AG04450 (cell line): ENCODE data around the gene MALRD1. TPM values are rescaled to one million over a fixed set of nuclear protein-coding genes. Genes with fewer than 3 reads are reported as not detected.

ENCODE experiments used
- CTCF ChIA-PET: fragments of 300-600, 350-600 bp; formaldehyde crosslinking; extraction: SDS; loops from one replicate; lab custom pipeline; 2022; ENCODE audit warnings: antibody characterized with exemption, inconsistent platforms; lab: Charles Lee
- POLR2A ChIA-PET: fragments of 350-600 bp; formaldehyde crosslinking; extraction: SDS; loops from one replicate; lab custom pipeline; 2021; ENCODE audit warnings: antibody characterized with exemption, inconsistent platforms; lab: Yijun Ruan, JAX
- DNase-seq: peaks from one replicate; pipeline ENCODE4 v3.0.0-alpha.2; 2011; ENCODE audit warnings: low read depth, low spot score
- H3K27ac ChIP-seq: one replicate; pipeline ENCODE4 v1.5.1; 2012; ENCODE audit warnings: low read depth, low read length, control low read depth
- H3K27me3 ChIP-seq: one replicate; pipeline ENCODE4 v1.6.0; 2012; ENCODE audit warnings: low read length; ENCODE audit not compliant: control insufficient read depth, insufficient read depth
- H3K4me3 ChIP-seq: 2 replicates; pipeline ENCODE4 v1.5.1; 2011; ENCODE audit warnings: mild to moderate bottlenecking, low read depth, low read length, control low read depth
- H3K9me3 ChIP-seq: 2 replicates; pipeline ENCODE4 v1.5.1; 2012; ENCODE audit warnings: low read length; ENCODE audit not compliant: control insufficient read depth, insufficient read depth
- CTCF ChIP-seq: IDR thresholded peaks from 2 replicates; pipeline ENCODE4 v1.5.1; 2011; ENCODE audit warnings: low read depth, low read length, control low read depth, inconsistent platforms
- polyA plus RNA-seq: library from polyadenylated mRNA; depleted of rRNA; stranded (reverse); fragments of >200 nt; gene quantifications from 2 replicates; pipeline ENCODE4 v1.2.3, GENCODE V29; 2011

The MALRD1 gene
- polyA plus RNA-seq, 1 experiment, result 2.4 TPM

- TF ChIP-seq CTCF, result no peak
- no peaks in the 10 kb centered on the region for H3K9me3 ChIP-seq
- H3K27me3 ChIP-seq, result no peaks in the 10 kb centered on the region
- H3K4me3 ChIP-seq, result no peak overlapping the region
- H3K27ac ChIP-seq, result no peak overlapping the region
- ChIA-PET POLR2A (no interaction called here), CTCF (interaction anchor here (0.6 kb wide), 1 partner anchor 58 kb away, joined by 6 read pairs; no protein-coding TSS in a partner anchor)
- no peak for DNase-seq
Measured at GRCh38 chr10:19561181-19561580, 512.6 kb downstream of the MALRD1 start.

GRCh38 chr10:19563388-19564141, 515.0 kb downstream of the MALRD1 start:
- CTCF ChIA-PET, result no interaction called here
- no peak for DNase-seq
- no peak overlapping the region for H3K27ac ChIP-seq
- no peaks in the 10 kb centered on the region for H3K27me3 ChIP-seq
- H3K4me3 ChIP-seq, result no peak overlapping the region
- POLR2A ChIA-PET, result no interaction called here
- no peaks in the 10 kb centered on the region for H3K9me3 ChIP-seq
- no peak for TF ChIP-seq CTCF

- no peak for DNase-seq
- no peak overlapping the region for H3K4me3 ChIP-seq
Measured at GRCh38 chr10:19570120-19570519, 521.5 kb downstream of the MALRD1 start.

GRCh38 chr10:19570991-19571390, 522.4 kb downstream of the MALRD1 start:
- Histone ChIP-seq H3K4me3 (no peak overlapping the region), H3K27me3 (no peaks in the 10 kb centered on the region), H3K9me3 (no peaks in the 10 kb centered on the region), H3K27ac (no peak overlapping the region)
- no peak for TF ChIP-seq CTCF
- ChIA-PET POLR2A (no interaction called here), CTCF (no interaction called here)
- no peak for DNase-seq

More at GRCh38 chr10:19570120-19570519, 521.5 kb downstream of the MALRD1 start:
- ChIA-PET CTCF (no interaction called here), POLR2A (no interaction called here)
- Histone ChIP-seq H3K9me3 (no peaks in the 10 kb centered on the region), H3K27ac (no peak overlapping the region), H3K27me3 (no peaks in the 10 kb centered on the region)
- no peak for TF ChIP-seq CTCF

GRCh38 chr10:19572056-19572455, 523.5 kb downstream of the MALRD1 start:
- H3K9me3 ChIP-seq, result no peaks in the 10 kb centered on the region
- TF ChIP-seq CTCF, result no peak
- POLR2A ChIA-PET, result no interaction called here
- no peak overlapping the region for H3K27ac ChIP-seq
- no peak overlapping the region for H3K4me3 ChIP-seq
- DNase-seq, result no peak
- CTCF ChIA-PET, result no interaction called here
- H3K27me3 ChIP-seq, result no peaks in the 10 kb centered on the region
